ENCODE measurements around the gene SESTD1. TPM values are rescaled to one million over a fixed set of nuclear protein-coding genes. Genes with fewer than 3 reads are reported as not detected.

Gene SESTD1
- polyA plus RNA-seq, 1 donor from 2014 or later: 39.5 TPM

DNA sequence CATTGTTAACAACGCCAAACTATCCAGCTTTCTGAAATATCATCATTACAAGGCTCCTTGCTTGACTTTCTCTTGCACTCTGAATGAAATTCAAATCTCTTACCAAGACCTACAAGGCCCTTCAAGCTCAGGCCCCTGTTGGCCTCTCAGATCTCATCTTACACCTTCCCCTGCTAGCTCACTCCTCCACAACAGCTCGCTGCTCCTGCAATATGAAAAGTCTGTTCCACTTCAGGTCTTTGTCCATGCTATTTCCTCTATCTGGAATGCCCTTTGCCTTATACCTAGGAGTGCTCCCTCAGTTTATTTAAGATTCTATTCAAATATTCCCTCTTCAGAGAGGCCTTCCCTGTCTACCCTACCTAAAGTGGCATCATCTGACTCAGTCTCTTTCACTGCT, 91.7 kb downstream of the SESTD1 start:
- Histone ChIP-seq H3K27ac (ENCODE audit: low read length) (no peak overlapping the region), H3K4me3 (ENCODE audit: low read length) (no peak overlapping the region), H4K20me1 (ENCODE audit: insufficient read depth) (no peaks in the 10 kb centered on the region), H3K4me2 (ENCODE audit: low read length) (no peak overlapping the region), H3K9me3 (ENCODE audit: low read length) (no peaks in the 10 kb centered on the region), H3K9ac (ENCODE audit: low read length) (no peak overlapping the region), H3F3A (ENCODE audit: insufficient read depth, low read length, poor library complexity, severe bottlenecking) (no peaks in the 10 kb centered on the region), H2AFZ (ENCODE audit: low read depth, low read length) (no peak overlapping the region), H3K27me3 (ENCODE audit: insufficient read depth, low read depth, low read length) (no peaks in the 10 kb centered on the region), H3K79me2 (replicated peaks; ENCODE audit: insufficient read depth, low read length) (no peaks in the 10 kb centered on the region), H3K36me3 (ENCODE audit: insufficient read depth, low read length) (peaks cover 10% of the 10 kb centered on the region), H3K9me2 (ENCODE audit: insufficient read depth, low read length) (no peaks in the 10 kb centered on the region)
- TF ChIP-seq TAF1 (IDR thresholded peaks at IDR 0.05; ENCODE audit: low read depth) (no peak), MXI1 (conservative IDR thresholded peaks at IDR 0.05; ENCODE audit: poor library complexity, severe bottlenecking) (no peak)
- TF ChIP-seq, protein P1, sequence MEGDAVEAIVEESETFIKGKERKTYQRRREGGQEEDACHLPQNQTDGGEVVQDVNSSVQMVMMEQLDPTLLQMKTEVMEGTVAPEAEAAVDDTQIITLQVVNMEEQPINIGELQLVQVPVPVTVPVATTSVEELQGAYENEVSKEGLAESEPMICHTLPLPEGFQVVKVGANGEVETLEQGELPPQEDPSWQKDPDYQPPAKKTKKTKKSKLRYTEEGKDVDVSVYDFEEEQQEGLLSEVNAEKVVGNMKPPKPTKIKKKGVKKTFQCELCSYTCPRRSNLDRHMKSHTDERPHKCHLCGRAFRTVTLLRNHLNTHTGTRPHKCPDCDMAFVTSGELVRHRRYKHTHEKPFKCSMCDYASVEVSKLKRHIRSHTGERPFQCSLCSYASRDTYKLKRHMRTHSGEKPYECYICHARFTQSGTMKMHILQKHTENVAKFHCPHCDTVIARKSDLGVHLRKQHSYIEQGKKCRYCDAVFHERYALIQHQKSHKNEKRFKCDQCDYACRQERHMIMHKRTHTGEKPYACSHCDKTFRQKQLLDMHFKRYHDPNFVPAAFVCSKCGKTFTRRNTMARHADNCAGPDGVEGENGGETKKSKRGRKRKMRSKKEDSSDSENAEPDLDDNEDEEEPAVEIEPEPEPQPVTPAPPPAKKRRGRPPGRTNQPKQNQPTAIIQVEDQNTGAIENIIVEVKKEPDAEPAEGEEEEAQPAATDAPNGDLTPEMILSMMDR (IDR thresholded peaks at IDR 0.05; ENCODE audit: poor library complexity, severe bottlenecking): no peak

DNA sequence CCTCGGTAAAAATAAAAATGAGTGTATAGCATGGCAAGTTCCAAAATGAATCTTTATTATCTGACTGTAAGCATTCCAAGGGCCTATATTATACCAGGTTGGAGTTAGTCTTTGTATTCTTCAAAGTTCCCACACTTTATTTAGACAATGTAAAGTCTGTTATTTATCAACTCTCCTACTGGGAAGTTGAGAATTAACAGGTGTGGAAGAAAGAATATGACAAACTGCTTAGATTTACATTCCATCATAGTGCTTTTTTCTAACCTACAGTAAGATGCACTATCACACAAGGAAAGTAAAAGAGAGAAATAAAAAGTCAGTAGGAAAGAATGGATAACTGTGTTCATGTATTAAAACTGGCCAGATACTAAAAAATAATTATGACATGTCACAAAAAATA, 93.3 kb downstream of the SESTD1 start:
- no peaks in the 10 kb centered on the region for H3K9me2 ChIP-seq (ENCODE audit: insufficient read depth, low read length)
- H3K27ac ChIP-seq (ENCODE audit: low read length): no peak overlapping the region
- no peaks in the 10 kb centered on the region for H3K27me3 ChIP-seq (ENCODE audit: insufficient read depth, low read depth, low read length)
- H4K20me1 ChIP-seq (ENCODE audit: insufficient read depth): no peaks in the 10 kb centered on the region
- H3K4me2 ChIP-seq (ENCODE audit: low read length): no peak overlapping the region
- no peaks in the 10 kb centered on the region for H3K79me2 ChIP-seq (replicated peaks; ENCODE audit: insufficient read depth, low read length)
- H3K4me3 ChIP-seq (ENCODE audit: low read length): no peak overlapping the region
- H2AFZ ChIP-seq (ENCODE audit: low read depth, low read length): no peak overlapping the region
- H3F3A ChIP-seq (ENCODE audit: insufficient read depth, low read length, poor library complexity, severe bottlenecking): no peaks in the 10 kb centered on the region
- H3K9me3 ChIP-seq (ENCODE audit: low read length): no peaks in the 10 kb centered on the region
- peaks cover 5% of the 10 kb centered on the region for H3K36me3 ChIP-seq (ENCODE audit: insufficient read depth, low read length)
- TF ChIP-seq RAD21 (conservative IDR thresholded peaks at IDR 0.05): no peak
- TF ChIP-seq, protein P2, sequence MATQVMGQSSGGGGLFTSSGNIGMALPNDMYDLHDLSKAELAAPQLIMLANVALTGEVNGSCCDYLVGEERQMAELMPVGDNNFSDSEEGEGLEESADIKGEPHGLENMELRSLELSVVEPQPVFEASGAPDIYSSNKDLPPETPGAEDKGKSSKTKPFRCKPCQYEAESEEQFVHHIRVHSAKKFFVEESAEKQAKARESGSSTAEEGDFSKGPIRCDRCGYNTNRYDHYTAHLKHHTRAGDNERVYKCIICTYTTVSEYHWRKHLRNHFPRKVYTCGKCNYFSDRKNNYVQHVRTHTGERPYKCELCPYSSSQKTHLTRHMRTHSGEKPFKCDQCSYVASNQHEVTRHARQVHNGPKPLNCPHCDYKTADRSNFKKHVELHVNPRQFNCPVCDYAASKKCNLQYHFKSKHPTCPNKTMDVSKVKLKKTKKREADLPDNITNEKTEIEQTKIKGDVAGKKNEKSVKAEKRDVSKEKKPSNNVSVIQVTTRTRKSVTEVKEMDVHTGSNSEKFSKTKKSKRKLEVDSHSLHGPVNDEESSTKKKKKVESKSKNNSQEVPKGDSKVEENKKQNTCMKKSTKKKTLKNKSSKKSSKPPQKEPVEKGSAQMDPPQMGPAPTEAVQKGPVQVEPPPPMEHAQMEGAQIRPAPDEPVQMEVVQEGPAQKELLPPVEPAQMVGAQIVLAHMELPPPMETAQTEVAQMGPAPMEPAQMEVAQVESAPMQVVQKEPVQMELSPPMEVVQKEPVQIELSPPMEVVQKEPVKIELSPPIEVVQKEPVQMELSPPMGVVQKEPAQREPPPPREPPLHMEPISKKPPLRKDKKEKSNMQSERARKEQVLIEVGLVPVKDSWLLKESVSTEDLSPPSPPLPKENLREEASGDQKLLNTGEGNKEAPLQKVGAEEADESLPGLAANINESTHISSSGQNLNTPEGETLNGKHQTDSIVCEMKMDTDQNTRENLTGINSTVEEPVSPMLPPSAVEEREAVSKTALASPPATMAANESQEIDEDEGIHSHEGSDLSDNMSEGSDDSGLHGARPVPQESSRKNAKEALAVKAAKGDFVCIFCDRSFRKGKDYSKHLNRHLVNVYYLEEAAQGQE (IDR thresholded peaks at IDR 0.05; ENCODE audit: borderline replicate concordance): no peak
- no peak for TF ChIP-seq TAF1 (IDR thresholded peaks at IDR 0.05; ENCODE audit: low read depth)
- TF ChIP-seq, protein P1 (IDR thresholded peaks at IDR 0.05; ENCODE audit: poor library complexity, severe bottlenecking): no peak
- no peak for TF ChIP-seq EP300 (conservative IDR thresholded peaks at IDR 0.05; ENCODE audit: poor library complexity, severe bottlenecking)
- TF ChIP-seq EZH2 (IDR thresholded peaks at IDR 0.05; ENCODE audit: borderline replicate concordance, insufficient read depth, low read length, poor library complexity, severe bottlenecking): no peak
- no peak for TF ChIP-seq POLR2AphosphoS5 (IDR thresholded peaks at IDR 0.05)
- TF ChIP-seq MXI1 (conservative IDR thresholded peaks at IDR 0.05; ENCODE audit: poor library complexity, severe bottlenecking): no peak
- no peak for TF ChIP-seq SMC3 (conservative IDR thresholded peaks at IDR 0.05; ENCODE audit: poor library complexity)
- no peak overlapping the region for H3K9ac ChIP-seq (ENCODE audit: low read length)

Data from neural cell (in vitro differentiated cells).